ENCODE measurements around the gene MRPL38.

The MRPL38 gene

DNA sequence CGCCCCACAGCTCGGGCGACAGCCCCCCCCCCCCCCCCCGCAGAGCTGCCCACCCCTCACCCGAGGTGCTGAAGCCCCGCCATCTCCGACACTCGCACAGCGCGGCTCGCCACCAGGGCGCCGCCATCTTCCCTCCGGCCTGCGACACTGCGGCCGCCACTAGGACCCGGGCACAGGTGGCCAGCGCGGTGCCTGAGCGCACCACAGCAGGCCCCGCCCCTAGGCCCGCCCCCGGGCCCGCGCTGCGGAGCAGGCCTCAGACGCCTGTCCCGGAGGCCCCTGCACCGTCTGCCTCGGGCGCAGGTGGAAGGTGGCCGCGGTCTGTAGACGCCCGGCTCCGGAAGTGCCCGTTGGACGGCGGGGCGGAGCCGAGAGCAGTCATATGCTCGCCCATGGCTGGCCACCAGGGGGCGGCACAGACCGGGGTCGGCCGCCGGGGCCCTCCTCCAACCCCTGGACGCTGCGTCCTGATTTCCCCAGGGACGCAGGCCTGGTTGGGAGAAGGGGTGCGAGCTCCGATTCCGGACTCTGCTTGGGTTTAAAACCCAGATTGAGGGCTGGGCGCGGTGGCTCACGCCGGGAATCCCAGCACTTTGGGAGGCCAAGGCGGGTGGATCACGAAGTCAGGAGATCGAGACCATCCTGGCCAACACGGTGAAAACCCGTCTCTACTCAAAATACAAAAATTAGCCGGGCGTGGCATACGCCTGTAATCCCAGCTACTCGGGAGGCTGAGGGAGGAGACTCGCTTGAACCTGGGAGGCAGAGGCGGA is at the start of gene MRPL38:
Gene MRPL38, minus strand, starts transcription at position 136 of the 773 bp plus-strand sequence. Its CDS starts 9 bp downstream, at position 127.
- peak; percentile 80 for DNase-seq

GRCh38 chr17:75950855-75951554 is 46.3 kb upstream of the MRPL38 start:
- DNase-seq = no peak

GRCh38 chr17:75950421-75950820 is 45.7 kb upstream of the MRPL38 start:
- DNase-seq = no peak

DNA sequence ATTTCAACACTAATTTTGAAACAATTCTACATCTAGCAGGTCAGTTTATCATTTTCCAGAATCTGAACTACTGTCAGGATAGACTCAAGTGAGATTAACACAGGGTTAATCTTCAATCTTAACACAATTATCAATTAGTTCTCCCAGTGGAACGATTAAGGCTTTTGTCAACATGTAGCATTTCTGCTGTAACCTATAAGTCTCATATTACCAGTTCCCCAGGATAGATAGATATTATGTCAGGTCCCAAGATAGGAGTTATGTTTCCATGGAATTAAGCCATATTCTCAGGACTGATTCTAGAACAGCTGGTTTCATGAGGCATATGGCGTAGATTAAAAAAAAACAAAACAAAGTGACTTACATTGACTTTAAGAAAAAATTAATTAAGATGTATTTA is 40.5 kb upstream of the MRPL38 start:
- DNase-seq = no peak

- DNase-seq = no peak
Measured at GRCh38 chr17:75943491-75943890, 38.8 kb upstream of the MRPL38 start.

DNA sequence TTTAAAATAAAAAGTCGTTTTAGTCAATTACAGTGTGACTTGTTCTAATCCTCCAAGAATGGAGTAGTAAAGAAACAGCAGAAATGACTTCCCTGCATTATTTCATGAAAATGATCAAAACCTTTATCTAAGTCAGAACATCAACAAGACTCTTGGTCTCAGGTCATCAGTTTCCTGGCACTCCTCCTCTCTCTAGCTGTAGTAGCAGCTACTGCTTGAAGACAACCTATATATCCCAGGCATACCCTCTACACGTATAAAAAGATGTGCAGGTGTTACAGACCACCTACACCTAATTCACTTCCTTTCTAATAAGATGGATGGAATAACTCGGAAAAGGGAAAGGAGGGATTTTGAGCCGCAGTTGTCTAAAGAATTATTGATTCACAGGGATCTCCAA is 37.8 kb upstream of the MRPL38 start:
- no peak for DNase-seq

DNA sequence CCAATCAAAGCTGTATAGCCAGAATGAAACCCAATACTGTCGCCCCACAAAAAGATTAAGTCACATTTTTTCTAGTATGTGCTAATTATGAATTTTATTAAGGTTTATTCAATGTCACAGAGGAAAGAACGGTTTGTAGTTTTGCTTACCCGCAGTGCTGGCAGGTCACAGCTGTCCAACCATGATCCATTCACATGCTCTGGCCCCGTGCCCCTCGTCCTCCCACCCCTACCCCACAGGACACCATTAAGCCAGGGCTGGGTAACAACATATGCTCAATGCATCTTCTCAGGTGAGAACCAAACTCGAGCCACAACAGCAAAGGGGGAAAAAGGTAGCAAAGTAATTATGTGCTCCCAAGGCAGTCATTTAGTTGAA is 36.7 kb upstream of the MRPL38 start:
- no peak for DNase-seq

DNA sequence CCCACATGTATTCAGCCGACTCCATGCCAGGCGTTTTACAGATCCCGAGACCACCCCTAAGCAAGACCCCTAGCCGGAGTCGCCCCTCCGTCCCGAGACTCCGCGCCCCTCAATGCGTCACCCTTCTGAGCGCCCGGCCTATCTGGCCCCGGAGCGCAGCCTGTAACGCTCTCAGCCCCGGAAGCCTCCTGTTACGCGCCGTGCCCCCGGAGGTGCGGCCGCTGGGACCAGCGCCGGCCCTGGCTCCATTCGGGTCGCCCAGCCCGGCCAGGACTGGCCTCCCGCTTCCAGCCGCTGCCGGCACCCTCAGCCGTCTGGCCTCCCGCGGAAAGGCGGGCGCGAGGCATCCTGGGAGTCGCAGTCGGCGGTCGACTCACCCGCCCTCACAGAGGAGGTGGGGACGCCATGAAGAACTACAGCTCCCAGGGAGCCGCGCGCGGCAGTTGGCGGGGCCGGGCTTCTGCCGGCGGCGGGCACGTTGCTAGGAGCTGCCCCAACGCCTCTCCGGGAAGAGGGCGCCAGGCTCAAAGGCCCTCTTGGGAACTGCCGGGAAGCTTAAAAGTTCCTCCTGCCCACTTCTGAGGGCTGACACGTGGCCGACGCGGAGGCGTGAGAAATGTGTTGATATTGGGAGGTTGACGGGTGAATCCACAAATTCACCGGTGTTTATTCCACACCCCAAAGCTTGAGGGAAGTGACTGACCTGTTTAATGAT is 36.2 kb upstream of the MRPL38 start, which contains the start of gene FBF1:
Gene FBF1, minus strand, starts transcription at position 316 of the 715 bp plus-strand sequence. CDS start 2,893 bp downstream, outside the sequence.
- DNase-seq = peak; percentile 59

DNA sequence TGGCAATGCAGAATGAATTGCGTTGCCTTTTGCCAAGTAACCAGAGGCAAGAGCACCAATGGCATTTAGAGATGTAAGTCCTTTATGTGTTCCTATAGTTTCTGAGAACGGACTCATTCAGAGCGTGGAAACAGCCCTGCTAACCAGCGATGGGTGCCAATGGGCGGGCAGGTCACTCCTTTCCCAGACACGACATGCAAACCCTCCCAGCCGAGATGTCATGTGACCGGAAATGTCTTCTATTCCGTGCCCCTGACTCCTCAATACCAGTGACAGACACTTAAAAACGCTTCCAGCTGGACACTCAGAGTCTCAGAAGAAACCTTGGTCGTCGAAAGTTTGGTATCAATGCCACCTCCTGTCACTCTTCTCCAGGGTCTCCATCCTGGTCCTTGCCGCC is 33.0 kb upstream of the MRPL38 start:
- DNase-seq = peak; percentile 4

- DNase-seq = no peak
Measured at GRCh38 chr17:75933808-75934207, 29.1 kb upstream of the MRPL38 start.

DNA sequence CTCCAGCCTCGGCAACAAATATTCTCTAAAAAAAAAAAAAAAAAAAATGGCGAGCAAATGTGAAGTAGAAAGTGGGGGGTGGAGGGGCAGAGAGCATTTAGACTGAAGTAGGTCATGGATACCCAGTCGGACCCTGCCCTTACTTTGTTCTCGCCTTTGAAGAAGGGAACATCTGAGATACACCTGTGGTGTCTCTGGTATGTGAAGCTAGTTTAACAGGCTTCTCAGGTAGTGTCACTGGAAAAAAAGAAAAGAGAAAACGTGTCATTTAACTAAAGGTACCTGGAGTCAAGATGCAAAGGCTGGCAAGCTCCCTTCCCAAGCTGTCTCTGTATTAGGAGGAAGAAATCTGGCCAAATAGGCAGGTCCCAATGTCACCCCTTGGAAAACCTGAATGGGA is 28.2 kb upstream of the MRPL38 start:
- DNase-seq = no peak

DNA sequence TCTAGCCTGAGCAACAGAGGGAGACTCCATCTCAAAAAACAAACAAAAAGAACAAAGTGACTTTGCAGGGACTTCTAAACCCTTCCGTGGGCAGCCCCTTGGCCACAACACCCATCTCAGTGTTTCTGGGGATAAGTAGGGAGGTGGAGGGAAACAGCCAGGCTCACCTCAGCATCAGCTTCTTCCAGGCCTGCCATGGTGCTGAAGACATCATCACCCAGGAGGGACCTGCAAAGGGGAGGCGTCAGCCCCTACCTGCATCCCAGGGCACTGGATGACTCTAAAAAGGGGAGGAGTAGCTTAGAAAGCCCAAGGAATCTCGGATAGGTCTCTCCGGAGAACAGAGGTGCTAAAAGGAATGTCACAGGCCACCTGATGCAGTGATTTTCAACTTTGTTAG is 26.4 kb upstream of the MRPL38 start:
- no peak for DNase-seq

GRCh38 chr17:75927286-75927922 is 22.7 kb upstream of the MRPL38 start:
- DNase-seq = no peak

GRCh38 chr17:75926456-75926855 is 21.8 kb upstream of the MRPL38 start:
- no peak for DNase-seq

DNA sequence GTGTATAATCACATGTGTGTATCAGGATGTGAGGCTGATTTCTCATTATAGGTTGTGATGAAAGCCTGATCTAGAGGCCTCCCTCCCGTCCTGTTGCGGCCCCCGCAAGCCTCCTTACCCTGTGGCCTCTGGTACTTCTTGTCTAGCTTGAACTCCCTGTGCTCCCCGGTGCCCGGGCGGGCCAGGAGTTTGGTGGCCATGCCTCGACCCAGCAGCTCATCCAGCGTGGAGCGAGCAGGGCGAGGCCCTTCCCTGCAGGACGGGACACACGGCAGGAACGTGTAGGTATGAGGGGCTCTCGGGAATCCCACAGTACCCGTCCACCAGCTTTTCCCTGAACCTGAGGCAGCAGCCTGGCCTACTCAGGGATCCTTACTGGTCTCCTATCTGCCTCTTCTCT is 21.2 kb upstream of the MRPL38 start:
- no peak for DNase-seq

DNA sequence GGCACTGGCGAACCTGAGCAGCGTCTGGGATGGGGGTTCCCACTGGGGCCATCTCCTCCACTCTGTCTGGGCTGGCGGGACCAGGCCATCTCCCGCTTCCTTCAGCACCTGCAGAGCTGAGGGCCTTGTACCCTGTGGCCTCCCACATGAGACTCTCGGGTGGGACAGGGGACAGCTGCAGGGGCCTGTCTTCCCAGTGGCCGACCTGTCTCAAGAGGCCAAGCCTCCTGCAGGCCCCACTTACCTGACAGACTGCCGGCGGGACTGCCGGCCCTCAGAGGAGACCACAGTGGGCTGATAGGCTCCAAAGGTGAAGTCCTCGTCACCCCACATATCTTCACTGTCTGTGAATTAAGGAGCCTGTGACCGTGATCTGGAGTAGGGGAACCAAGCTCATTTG is 20.4 kb upstream of the MRPL38 start:
- no peak for DNase-seq

GRCh38 chr17:75922963-75923874 is 18.5 kb upstream of the MRPL38 start:
- no peak for DNase-seq

DNA sequence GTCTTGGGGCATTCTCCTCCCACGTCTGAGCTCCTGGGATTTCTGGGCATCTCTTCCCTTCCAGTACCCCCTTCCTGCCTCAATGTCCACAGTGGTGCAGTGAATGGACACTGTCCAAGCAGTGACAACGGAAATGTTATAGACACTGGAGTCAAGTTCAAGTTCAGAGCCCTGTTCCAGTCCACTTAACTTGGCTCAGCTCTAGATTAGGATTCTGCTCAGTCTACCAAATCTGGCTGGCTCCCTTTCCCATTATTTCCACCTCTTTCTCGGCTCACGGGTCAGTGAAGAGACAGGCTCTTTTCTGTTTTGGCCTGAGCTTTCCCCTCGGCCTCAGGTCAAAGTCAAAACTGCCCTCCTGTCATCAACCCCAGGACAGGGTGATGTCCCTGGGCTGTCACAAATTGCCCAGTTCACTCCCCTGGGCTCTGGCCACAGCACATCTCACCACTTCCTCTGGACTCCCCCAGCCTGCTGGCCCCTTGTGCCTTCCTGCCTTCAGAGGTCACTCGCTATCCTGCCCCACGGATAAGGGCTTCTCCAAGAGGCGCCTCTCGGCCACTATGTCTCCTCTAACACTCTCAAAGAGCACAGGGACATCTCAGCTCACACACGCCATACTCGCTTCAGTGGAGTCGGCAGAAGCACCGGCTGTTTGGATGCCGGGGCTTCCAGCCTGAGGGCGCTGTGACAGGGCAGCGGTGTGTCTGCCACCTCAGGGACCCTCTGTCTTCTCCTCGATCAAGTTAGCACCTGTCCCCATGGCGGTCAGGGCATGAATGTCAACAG is 17.7 kb upstream of the MRPL38 start:
- DNase-seq = no peak

DNA sequence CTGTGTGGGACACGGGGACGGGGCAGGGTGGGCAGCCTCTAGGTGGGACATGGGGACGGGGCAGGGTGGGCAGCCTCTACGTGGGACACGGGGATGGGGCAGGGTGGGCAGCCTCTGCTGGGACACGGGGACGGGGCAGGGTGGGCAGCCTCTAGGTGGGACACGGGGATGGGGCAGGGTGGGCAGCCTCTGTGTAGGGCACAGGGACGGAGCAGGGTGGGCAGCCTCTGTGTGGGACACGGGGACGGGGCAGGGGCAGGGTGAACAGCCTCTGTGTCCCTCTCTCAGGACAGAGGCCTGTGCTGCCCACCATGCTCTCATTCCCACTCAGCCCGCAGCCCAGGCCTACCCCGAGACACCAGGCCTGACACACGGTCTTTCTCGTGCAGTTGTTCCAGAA is 16.9 kb upstream of the MRPL38 start:
- no peak for DNase-seq

DNA sequence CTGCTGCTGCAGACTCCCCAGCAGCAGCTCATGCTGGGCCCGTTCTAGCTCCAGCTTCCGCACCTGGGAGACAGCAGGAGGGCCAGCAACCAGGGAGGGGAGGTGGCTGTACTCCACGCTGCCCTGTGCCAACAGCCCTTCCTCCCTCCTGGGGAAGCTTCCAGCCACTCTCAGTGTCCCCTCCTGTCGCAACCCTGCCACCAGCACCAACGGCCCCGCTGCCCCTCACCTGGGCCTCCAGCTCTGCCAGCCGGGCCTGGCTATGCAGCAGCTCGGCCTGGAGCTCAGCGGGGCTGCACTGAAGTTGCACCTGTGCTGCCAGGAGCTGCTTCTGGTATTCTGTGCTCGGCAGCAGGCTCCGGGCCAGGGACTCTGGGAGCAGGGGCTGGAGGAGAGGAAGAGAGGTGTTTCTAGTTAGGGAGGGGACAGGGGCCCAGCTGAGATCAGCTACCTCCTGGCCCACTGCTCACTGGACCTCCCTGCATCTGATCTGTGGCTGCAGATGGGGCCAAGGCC is 15.4 kb upstream of the MRPL38 start:
- DNase-seq = no peak

DNA sequence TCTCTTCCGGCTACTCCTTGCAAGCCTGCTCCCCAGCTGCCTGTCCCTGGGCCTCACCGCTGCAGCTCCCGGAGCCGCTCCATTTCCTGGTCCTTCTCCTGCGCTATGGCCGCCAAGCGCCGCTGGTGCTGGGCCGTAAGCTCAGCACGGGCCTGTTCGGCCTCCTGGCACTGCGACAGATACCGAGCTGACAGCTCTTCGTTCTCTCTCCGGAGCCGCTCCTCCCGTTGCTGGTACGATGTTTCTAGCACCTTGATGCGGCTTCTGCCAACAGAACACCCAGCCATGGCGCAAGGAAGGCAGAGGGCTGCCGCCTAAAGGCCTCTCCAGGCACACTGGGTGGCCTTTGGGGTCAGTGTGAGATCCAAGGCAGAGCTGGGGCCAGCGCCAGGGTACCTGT is 14.9 kb upstream of the MRPL38 start:
- DNase-seq = no peak

Data from NCI-H2029 treated with DMSO at 0.1 percent for 48 hours (cell line).